Neural cell (in vitro differentiated cells): ENCODE results near the gene TTC9B. TPM values are rescaled to one million over a fixed set of nuclear protein-coding genes. Genes with fewer than 3 reads are reported as not detected.

Experiments
- H2AFZ ChIP-seq: fragments of 200-600, 300-800 bp; sonication (generic), shearing (Covaris generic); 2 replicates; pipeline ENCODE4 v1.6.0; 2014; ENCODE audit warnings: low read depth, mild to moderate bottlenecking, antibody characterized with exemption, low read length, moderate library complexity
- H3F3A ChIP-seq: fragments of 200-600 bp; shearing (Covaris generic); 2 replicates; pipeline ENCODE4 v1.6.1; 2016; ENCODE audit warnings: mild to moderate bottlenecking, moderate library complexity, mixed read lengths, antibody characterized with exemption, low read length; ENCODE audit not compliant: insufficient read depth, poor library complexity, severe bottlenecking
- H3K27ac ChIP-seq: fragments of 200-600, 300-800 bp; sonication (generic), shearing (Covaris generic); 2 replicates; pipeline ENCODE4 v1.5.1; 2014; ENCODE audit warnings: mild to moderate bottlenecking, low read length, moderate library complexity
- H3K27me3 ChIP-seq: fragments of 300-800, 200-600 bp; sonication (generic), shearing (Covaris generic); 2 replicates; pipeline ENCODE4 v1.6.0; 2014; ENCODE audit warnings: mild to moderate bottlenecking, low read depth, low read length, moderate library complexity; ENCODE audit not compliant: insufficient read depth
- H3K36me3 ChIP-seq: fragments of 300-800, 200-600 bp; sonication (generic), shearing (Covaris generic); 2 replicates; pipeline ENCODE4 v1.5.1; 2014; ENCODE audit warnings: mild to moderate bottlenecking, antibody characterized with exemption, low read length, moderate library complexity; ENCODE audit not compliant: insufficient read depth
- H3K4me2 ChIP-seq: fragments of 300-800, 200-600 bp; sonication (generic), shearing (Covaris generic); 2 replicates; pipeline ENCODE4 v1.6.0; 2014; ENCODE audit warnings: mild to moderate bottlenecking, low read length
- H3K4me3 ChIP-seq: fragments of 300-800, 200-600 bp; sonication (generic), shearing (Covaris generic); 2 replicates; pipeline ENCODE4 v1.5.1; 2014; ENCODE audit warnings: mild to moderate bottlenecking, low read length, moderate library complexity
- H3K79me2 ChIP-seq: fragments of 200-600 bp; shearing (Covaris generic); replicated peaks from 2 replicates; pipeline ENCODE4 v1.6.0; 2014; ENCODE audit warnings: mild to moderate bottlenecking, low read length, moderate library complexity; ENCODE audit not compliant: insufficient read depth
- H3K9ac ChIP-seq: fragments of 300-800, 200-600 bp; sonication (generic), shearing (Covaris generic); 2 replicates; pipeline ENCODE4 v1.6.1; 2016; ENCODE audit warnings: mild to moderate bottlenecking, low read length, mixed read lengths
- H3K9me2 ChIP-seq: fragments of 200-600 bp; shearing (Covaris generic); 2 replicates; pipeline ENCODE4 v1.6.1; 2016; ENCODE audit warnings: mild to moderate bottlenecking, low read length, mixed read lengths; ENCODE audit not compliant: insufficient read depth
- H3K9me3 ChIP-seq: fragments of 200-600, 300-800 bp; sonication (generic), shearing (Covaris generic); 2 replicates; pipeline ENCODE4 v1.6.1; 2016; ENCODE audit warnings: mild to moderate bottlenecking, mixed run types, low read length, moderate library complexity, mixed read lengths
- H4K20me1 ChIP-seq: fragments of 200-600 bp; shearing (Covaris generic); 2 replicates; pipeline ENCODE4 v1.6.1; 2016; ENCODE audit warnings: mild to moderate bottlenecking, mixed run types; ENCODE audit not compliant: insufficient read depth
- CTCF ChIP-seq: fragments of 450-650 bp; IDR thresholded peaks from 2 replicates; pipeline ENCODE4 v1.5.1; 2014; ENCODE audit warnings: antibody characterized with exemption, mild to moderate bottlenecking, moderate library complexity; ENCODE audit not compliant: poor library complexity, severe bottlenecking
- EP300 ChIP-seq: fragments of 450-650 bp; conservative IDR thresholded peaks from 2 replicates; pipeline ENCODE4 v1.6.1; 2014; ENCODE audit warnings: antibody characterized with exemption, mild to moderate bottlenecking, moderate library complexity; ENCODE audit not compliant: poor library complexity, severe bottlenecking
- EZH2 ChIP-seq: fragments of 200-600, 300-800 bp; shearing (Covaris generic), sonication (generic); IDR thresholded peaks from 2 replicates; pipeline ENCODE4 v1.6.1; 2014; ENCODE audit warnings: antibody characterized with exemption, low read length, borderline replicate concordance, mild to moderate bottlenecking; ENCODE audit not compliant: insufficient read depth, poor library complexity, severe bottlenecking
- MXI1 ChIP-seq: fragments of 450-650 bp; conservative IDR thresholded peaks from 2 replicates; pipeline ENCODE4 v1.6.1; 2014; ENCODE audit warnings: antibody characterized with exemption, mild to moderate bottlenecking; ENCODE audit not compliant: poor library complexity, severe bottlenecking
- POLR2AphosphoS5 ChIP-seq: IDR thresholded peaks from 2 replicates; pipeline ENCODE4 v1.6.1; 2012
- RAD21 ChIP-seq: fragments of 450-650 bp; conservative IDR thresholded peaks from 2 replicates; pipeline ENCODE4 v1.6.1; 2014; ENCODE audit warnings: antibody characterized with exemption, mild to moderate bottlenecking, moderate library complexity
- REST ChIP-seq: IDR thresholded peaks from 2 replicates; pipeline ENCODE4 v1.6.1; 2012; ENCODE audit warnings: borderline replicate concordance
- SMC3 ChIP-seq: fragments of 450-650 bp; conservative IDR thresholded peaks from 2 replicates; pipeline ENCODE4 v1.6.1; 2014; ENCODE audit warnings: antibody characterized with exemption, mild to moderate bottlenecking, moderate library complexity; ENCODE audit not compliant: poor library complexity
- TAF1 ChIP-seq: IDR thresholded peaks from 2 replicates; pipeline ENCODE4 v1.6.1; 2012; ENCODE audit warnings: low read depth
- polyA plus RNA-seq: library from polyadenylated mRNA; depleted of rRNA; stranded (reverse); fragments of >200 nt; gene quantifications from 2 replicates; pipeline ENCODE4 v1.2.3, GENCODE V29; 2014

TTC9B gene
- polyA plus RNA-seq, 1 donor from 2014 or later: 111 TPM

- Histone ChIP-seq H3K4me2 (no peak overlapping the region), H3K9me2 (no peaks in the 10 kb centered on the region), H2AFZ (no peak overlapping the region), H3K9me3 (no peaks in the 10 kb centered on the region), H3K27me3 (no peaks in the 10 kb centered on the region), H3K9ac (no peak overlapping the region), H3F3A (no peaks in the 10 kb centered on the region), H4K20me1 (no peaks in the 10 kb centered on the region), H3K4me3 (no peak overlapping the region), H3K79me2 (no peaks in the 10 kb centered on the region), H3K27ac (no peak overlapping the region), H3K36me3 (no peaks in the 10 kb centered on the region)
- TF ChIP-seq RAD21: no peak
- no peak for TF ChIP-seq REST
- no peak for TF ChIP-seq TAF1
- TF ChIP-seq EP300: no peak
Observed at GRCh38 chr19:40241125-40241808, 23.1 kb upstream of the TTC9B start.

- no peak overlapping the region for H2AFZ ChIP-seq
- no peaks in the 10 kb centered on the region for H4K20me1 ChIP-seq
- no peaks in the 10 kb centered on the region for H3F3A ChIP-seq
- H3K9ac ChIP-seq: no peak overlapping the region
- H3K4me2 ChIP-seq: no peak overlapping the region
- no peak overlapping the region for H3K4me3 ChIP-seq
- no peaks in the 10 kb centered on the region for H3K27me3 ChIP-seq
- no peaks in the 10 kb centered on the region for H3K36me3 ChIP-seq
- TF ChIP-seq SMC3 (no peak), TAF1 (no peak), MXI1 (no peak), CTCF (no peak), EP300 (no peak), POLR2AphosphoS5 (no peak), EZH2 (no peak)
- H3K79me2 ChIP-seq: no peaks in the 10 kb centered on the region
- no peak overlapping the region for H3K27ac ChIP-seq
- H3K9me2 ChIP-seq: no peaks in the 10 kb centered on the region
- H3K9me3 ChIP-seq: no peaks in the 10 kb centered on the region
Observed at GRCh38 chr19:40240332-40240731, 22.1 kb upstream of the TTC9B start.
